ENCODE data around the gene UCN2.

GRCh38 chr3:48600711-48601621, 37.4 kb upstream of the UCN2 start:
- no peak for TF ChIP-seq CTCF (IDR thresholded peaks at IDR 0.05)
- TF ChIP-seq POLR2AphosphoS5 (IDR thresholded peaks at IDR 0.05), result no peak
- no peak for TF ChIP-seq EP300 (IDR thresholded peaks at IDR 0.05)

All from gastroesophageal sphincter (tissue), 3 donors.